Vagina (tissue), 2 donors: ENCODE data around the gene MTMR12. TPM values are rescaled to one million over a fixed set of nuclear protein-coding genes. Genes with fewer than 3 reads are reported as not detected.
"Not testable (repeated sequence)": the region's sequence is repeated elsewhere in the genome, so short reads cannot be mapped to it uniquely, and the experiment has no call there.

Experiments
- DNase-seq, 2 donors: peaks; one replicate each; pipeline ENCODE4 v3.0.0-alpha.2; 2017; ENCODE audit errors: extremely low spot score in 2 of 2
- H3K27ac ChIP-seq: fragments of 200-600 bp; sonication (generic); one replicate; pipeline ENCODE4 v1.5.1; 2019
- H3K27me3 ChIP-seq: fragments of 200-600 bp; sonication (generic); one replicate; pipeline ENCODE4 v1.5.1; 2019
- H3K36me3 ChIP-seq, 2 donors: fragments of 200-600 bp; sonication (generic); one replicate each; pipeline ENCODE4 v1.5.1; 2017 to 2019
- H3K4me1 ChIP-seq: fragments of 200-600 bp; sonication (generic); one replicate; pipeline ENCODE4 v1.5.1; 2019
- H3K4me3 ChIP-seq, 2 donors: fragments of 200-600 bp; sonication (generic); 1 replicate in 1 of 2; 2 replicates in 1 of 2; pipeline ENCODE4 v1.5.1; 2016 to 2019
- H3K9me3 ChIP-seq: fragments of 200-600 bp; sonication (generic); one replicate; pipeline ENCODE4 v1.5.1; 2019
- POLR2A ChIP-seq, 2 donors: fragments of 450-650 bp; IDR thresholded peaks; one replicate each; pipeline ENCODE4 v1.6.1; 2017; ENCODE audit warnings: antibody characterized with exemption in 2 of 2, mild to moderate bottlenecking in 2 of 2, moderate library complexity in 2 of 2
- POLR2AphosphoS5 ChIP-seq, 2 donors: sonication (generic); formaldehyde crosslinking; IDR thresholded peaks; one replicate each; pipeline ENCODE4 v1.9.0; 2017; ENCODE audit warnings: antibody characterized with exemption in 2 of 2, mild to moderate bottlenecking in 2 of 2, low read depth in 1 of 2; ENCODE audit not compliant: insufficient read depth in 1 of 2
- intact Hi-C: fragments of 100-400 bp; cut with DNase I; formaldehyde crosslinking; loops from one replicate; pipeline ENCODE4 v1.15.1; 2023
- total RNA-seq: library from RNA; depleted of rRNA; stranded (reverse); fragments of >200 nt; gene quantifications from one replicate; pipeline ENCODE4 v1.2.3, GENCODE V29; 2016
- TF ChIP-seq, protein P1 (sequence below), 3 experiments: fragments of 450-650 bp in 2 of 3; fragments of 200-600 bp in 1 of 3; sonication (generic) in 1 of 3; IDR thresholded peaks; one replicate each; pipeline ENCODE4 v1.5.1; 2017 to 2019; ENCODE audit warnings: antibody characterized with exemption in 3 of 3, mild to moderate bottlenecking in 2 of 3, moderate library complexity in 2 of 3

The MTMR12 gene
- total RNA-seq, 1 donor from 2014 or later, result 23.8 TPM

GRCh38 chr5:32285510-32286138, 27.1 kb downstream of the MTMR12 start:
- peaks cover 8% of the 10 kb centered on the region for H3K4me1 ChIP-seq
- no peaks in the 10 kb centered on the region for H3K27me3 ChIP-seq
- H3K9me3 ChIP-seq, result no peaks in the 10 kb centered on the region
- DNase-seq, result no peak
- intact Hi-C loops, result no loop called here
- H3K27ac ChIP-seq, result no peak overlapping the region
- TF ChIP-seq POLR2A (IDR thresholded peaks at IDR 0.05), result no peak
- TF ChIP-seq, protein P1, sequence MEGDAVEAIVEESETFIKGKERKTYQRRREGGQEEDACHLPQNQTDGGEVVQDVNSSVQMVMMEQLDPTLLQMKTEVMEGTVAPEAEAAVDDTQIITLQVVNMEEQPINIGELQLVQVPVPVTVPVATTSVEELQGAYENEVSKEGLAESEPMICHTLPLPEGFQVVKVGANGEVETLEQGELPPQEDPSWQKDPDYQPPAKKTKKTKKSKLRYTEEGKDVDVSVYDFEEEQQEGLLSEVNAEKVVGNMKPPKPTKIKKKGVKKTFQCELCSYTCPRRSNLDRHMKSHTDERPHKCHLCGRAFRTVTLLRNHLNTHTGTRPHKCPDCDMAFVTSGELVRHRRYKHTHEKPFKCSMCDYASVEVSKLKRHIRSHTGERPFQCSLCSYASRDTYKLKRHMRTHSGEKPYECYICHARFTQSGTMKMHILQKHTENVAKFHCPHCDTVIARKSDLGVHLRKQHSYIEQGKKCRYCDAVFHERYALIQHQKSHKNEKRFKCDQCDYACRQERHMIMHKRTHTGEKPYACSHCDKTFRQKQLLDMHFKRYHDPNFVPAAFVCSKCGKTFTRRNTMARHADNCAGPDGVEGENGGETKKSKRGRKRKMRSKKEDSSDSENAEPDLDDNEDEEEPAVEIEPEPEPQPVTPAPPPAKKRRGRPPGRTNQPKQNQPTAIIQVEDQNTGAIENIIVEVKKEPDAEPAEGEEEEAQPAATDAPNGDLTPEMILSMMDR (IDR thresholded peaks at IDR 0.05), result no peak
- no peak for TF ChIP-seq POLR2AphosphoS5 (IDR thresholded peaks at IDR 0.05; ENCODE audit: insufficient read depth in 1 of 2, low read depth in 1 of 2)
- no peak overlapping the region for H3K4me3 ChIP-seq
- H3K36me3 ChIP-seq, result no peaks in the 10 kb centered on the region

DNA sequence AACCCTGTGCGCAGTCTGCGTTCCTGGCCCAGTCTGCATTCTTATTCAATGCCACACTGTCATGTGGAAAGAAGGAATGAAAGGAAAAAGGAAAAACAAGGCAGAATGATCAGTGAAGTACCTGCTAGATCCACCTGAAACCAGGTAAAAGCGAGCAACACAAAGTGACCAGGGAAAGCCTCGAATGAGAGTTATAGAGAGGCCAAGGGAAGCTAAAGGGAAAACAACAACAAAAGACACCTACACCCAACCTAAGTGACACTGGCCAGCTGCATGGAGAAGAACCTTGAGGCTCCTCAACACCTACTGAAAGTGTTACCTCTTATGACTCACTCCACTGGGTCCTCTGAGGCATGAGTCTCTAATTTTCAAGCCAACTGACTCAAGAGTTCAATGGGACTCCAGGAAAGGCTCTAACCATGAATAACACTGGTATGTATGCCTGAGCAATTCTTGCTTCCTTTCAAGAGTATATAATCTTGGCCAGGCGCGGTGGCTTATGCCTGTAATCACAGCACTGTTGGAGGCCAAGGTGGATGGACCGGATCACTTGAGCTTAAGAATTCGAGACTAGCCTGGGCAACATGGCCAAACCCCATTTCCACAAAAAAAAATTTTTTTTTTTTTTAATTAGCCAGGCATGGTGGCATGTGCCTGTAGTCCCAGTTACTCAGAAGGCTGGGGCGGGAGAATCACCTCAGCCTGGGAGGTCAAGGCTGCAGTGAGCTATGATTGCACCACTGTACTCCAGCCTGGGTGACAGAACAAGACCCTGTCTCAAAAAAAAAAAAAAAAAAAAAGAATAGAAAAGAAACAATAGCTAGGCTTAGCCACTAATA, 29.0 kb downstream of the MTMR12 start:
- H3K36me3 ChIP-seq, result no peaks in the 10 kb centered on the region
- no peak overlapping the region for H3K27ac ChIP-seq
- H3K4me3 ChIP-seq, result no peak overlapping the region
- TF ChIP-seq, protein P1 (IDR thresholded peaks at IDR 0.05), result no peak
- no peak for TF ChIP-seq POLR2AphosphoS5 (IDR thresholded peaks at IDR 0.05; ENCODE audit: insufficient read depth in 1 of 2, low read depth in 1 of 2)
- TF ChIP-seq POLR2A (IDR thresholded peaks at IDR 0.05), result no peak
- H3K4me1 ChIP-seq, result peaks cover 8% of the 10 kb centered on the region
- intact Hi-C loops, result no loop called here
- no peaks in the 10 kb centered on the region for H3K9me3 ChIP-seq
- DNase-seq, result no peak
- H3K27me3 ChIP-seq, result no peaks in the 10 kb centered on the region

GRCh38 chr5:32283061-32283460, 29.7 kb downstream of the MTMR12 start:
- H3K27ac ChIP-seq, result no peak overlapping the region

DNA sequence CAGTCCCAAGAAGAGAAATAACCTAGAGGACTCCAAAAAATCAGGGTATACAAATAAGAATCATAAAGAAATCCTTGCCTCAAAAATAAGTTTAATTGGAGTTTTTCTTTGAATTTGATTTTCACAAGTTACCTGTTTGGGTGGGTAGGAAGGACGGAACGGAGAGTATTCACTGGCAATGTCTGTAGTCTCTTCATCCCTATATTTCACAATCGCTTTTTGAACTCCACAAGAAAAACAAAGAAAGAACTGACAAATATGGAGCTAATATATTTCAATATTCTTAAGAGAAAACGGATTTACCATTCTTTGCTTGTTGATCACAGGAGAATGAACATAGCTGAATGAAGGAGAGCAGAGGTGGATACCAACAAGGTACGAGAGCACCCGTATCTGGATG, 30.1 kb downstream of the MTMR12 start:
- Histone ChIP-seq H3K4me3 (no peak overlapping the region), H3K27me3 (no peaks in the 10 kb centered on the region), H3K27ac (no peak overlapping the region), H3K4me1 (peaks cover 8% of the 10 kb centered on the region), H3K36me3 (no peaks in the 10 kb centered on the region), H3K9me3 (no peaks in the 10 kb centered on the region)
- intact Hi-C loops, result no loop called here
- TF ChIP-seq, protein P1 (IDR thresholded peaks at IDR 0.05), result no peak
- no peak for TF ChIP-seq POLR2AphosphoS5 (IDR thresholded peaks at IDR 0.05; ENCODE audit: insufficient read depth in 1 of 2, low read depth in 1 of 2)
- TF ChIP-seq POLR2A (IDR thresholded peaks at IDR 0.05), result no peak
- no peak for DNase-seq

More at GRCh38 chr5:32283061-32283460, 29.7 kb downstream of the MTMR12 start:
- H3K4me1 ChIP-seq, result peaks cover 8% of the 10 kb centered on the region
- no peaks in the 10 kb centered on the region for H3K27me3 ChIP-seq
- TF ChIP-seq POLR2A (IDR thresholded peaks at IDR 0.05) (no peak), POLR2AphosphoS5 (IDR thresholded peaks at IDR 0.05; ENCODE audit: insufficient read depth in 1 of 2, low read depth in 1 of 2) (no peak)
- TF ChIP-seq, protein P1 (IDR thresholded peaks at IDR 0.05), result no peak
- intact Hi-C loops, result no loop called here
- no peaks in the 10 kb centered on the region for H3K9me3 ChIP-seq
- no peak overlapping the region for H3K4me3 ChIP-seq
- no peak for DNase-seq
- H3K36me3 ChIP-seq, result no peaks in the 10 kb centered on the region

GRCh38 chr5:32281378-32282133, 31.2 kb downstream of the MTMR12 start:
- H3K27ac ChIP-seq, H3K27me3 ChIP-seq, H3K4me1 ChIP-seq, intact Hi-C loops, H3K9me3 ChIP-seq, DNase-seq, H3K36me3 ChIP-seq, H3K4me3 ChIP-seq: not testable (repeated sequence)
